Naive thymus-derived CD8-positive, alpha-beta T cell (primary cell): ENCODE measurements around the gene ETV2. TPM values are rescaled to one million over a fixed set of nuclear protein-coding genes. Genes with fewer than 3 reads are reported as not detected.
A peak's percentile ranks its signal among the peaks of the same experiment; 100 is the strongest.

ENCODE experiments used
- ATAC-seq, 2 donors: fragments of 150-1000 bp; cut with Tn5 transposase in 1 of 2; sonication (Bioruptor Pico), chemical (Tn5 transposase) in 1 of 2; 1 replicate in 1 of 2; 2 replicates in 1 of 2; pipeline ENCODE4 v1.10.0; 2021; ENCODE audit warnings: mild to moderate bottlenecking in 2 of 2, moderate library complexity in 2 of 2
- POLR2A ChIA-PET: fragments of 350-600 bp; sonication (Branson Sonifier 250); formaldehyde crosslinking; loops from one replicate; lab custom pipeline; 2021; ENCODE audit warnings: antibody characterized with exemption; lab: Charles Lee
- DNase-seq, 10 donors: peaks; one replicate each; pipeline versions ENCODE4 v3.0.0 to v3.0.0-alpha.2; 2020 to 2022
- H3K27ac Mint-ChIP-seq, 10 donors: one replicate each; pipeline ENCODE4 v1.8.0; 2020 to 2022; ENCODE audit warnings: mild to moderate bottlenecking in 10 of 10, mixed read lengths in 10 of 10, moderate library complexity in 4 of 10, inconsistent platforms in 1 of 10
- H3K27me3 Mint-ChIP-seq, 5 donors: one replicate each; pipeline ENCODE4 v1.8.0; 2021 to 2022; ENCODE audit warnings: mixed read lengths in 5 of 5
- H3K36me3 Mint-ChIP-seq, 3 donors: one replicate each; pipeline ENCODE4 v1.8.0; 2020 to 2022; ENCODE audit warnings: mixed read lengths in 3 of 3, mild to moderate bottlenecking in 2 of 3, inconsistent platforms in 1 of 3
- H3K4me1 Mint-ChIP-seq, 4 donors: one replicate each; pipeline ENCODE4 v1.8.0; 2021 to 2022; ENCODE audit warnings: mixed read lengths in 4 of 4
- H3K4me3 Mint-ChIP-seq, 10 donors: one replicate each; pipeline ENCODE4 v1.8.0; 2020 to 2022; ENCODE audit warnings: mild to moderate bottlenecking in 10 of 10, mixed read lengths in 10 of 10, moderate library complexity in 6 of 10, inconsistent platforms in 1 of 10
- H3K9me3 Mint-ChIP-seq, 9 donors: one replicate each; pipeline ENCODE4 v1.8.0; 2020 to 2022; ENCODE audit warnings: mixed read lengths in 9 of 9, mild to moderate bottlenecking in 3 of 9, inconsistent platforms in 1 of 9, moderate library complexity in 1 of 9
- polyA plus RNA-seq, 3 donors: library from polyadenylated mRNA; unstranded; fragments of 300-500 nt; fragmentation: Illumina TruSeq; gene quantifications; one replicate each; pipeline ENCODE4 v1.2.3, GENCODE V29; 2021
- total RNA-seq, 8 experiments: library from RNA in 2 of 8; stranded (reverse) in 2 of 8; gene quantifications; one replicate each; pipeline ENCODE4 v1.2.3 and lab custom pipeline; 2021 to 2026

Gene ETV2
- total and polyA plus RNA-seq, 5 experiments from 2014 or later, result 0.27 to 1.0 (median 0.51) TPM; not detected in 1

DNA sequence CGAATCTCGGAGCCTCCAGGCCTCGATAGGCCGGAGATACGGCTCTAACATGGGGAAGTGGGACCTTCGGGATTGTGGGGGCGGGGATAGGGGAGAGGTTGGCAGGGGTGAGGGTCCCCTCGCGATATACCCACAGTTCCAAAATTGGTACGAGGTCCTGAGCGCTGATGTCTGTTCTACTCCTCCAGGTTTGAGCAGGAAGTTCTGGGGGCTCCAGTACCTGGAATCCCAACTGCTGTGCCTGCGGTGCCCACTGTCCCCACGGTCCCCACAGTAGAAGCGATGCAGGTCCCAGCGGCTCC is 12.3 kb upstream of the ETV2 start:
- Mint-ChIP-seq H3K27me3 (peaks cover 0 to 3% (median 0%) of the 10 kb centered on the region in 5 donors), H3K9me3 (no peaks in the 10 kb centered on the region), H3K27ac (peak overlapping the region; percentile 92 to 100 (median 98)), H3K4me1 (peaks cover 18 to 30% (median 25%) of the 10 kb centered on the region in 4 donors), H3K4me3 (peak overlapping the region; percentile 94 to 100 (median 98)), H3K36me3 (peaks cover 0 to 42% (median 5%) of the 10 kb centered on the region in 3 donors)
- ATAC-seq, result no peak
- DNase-seq, result no peak
- POLR2A ChIA-PET, result interaction anchor here (0.5 to 1.2 kb wide), 5 partner anchors 13 to 670 kb away, joined by 3 to 8 read pairs (median 4); partner anchors contain the start of genes ETV2 and HAUS5

- Mint-ChIP-seq H3K27me3 (peaks cover 0 to under 1% (median 0%) of the 10 kb centered on the region in 5 donors), H3K36me3 (peaks cover 0 to 79% (median 8%) of the 10 kb centered on the region in 3 donors), H3K4me3 (no peak overlapping the region), H3K27ac (no peak overlapping the region), H3K4me1 (peaks cover 13 to 19% (median 15%) of the 10 kb centered on the region in 4 donors), H3K9me3 (no peaks in the 10 kb centered on the region)
- ATAC-seq, result no peak
- POLR2A ChIA-PET, result no interaction called here
- peak in 1 of 10 donors; percentile 55 for DNase-seq
Observed at GRCh38 chr19:35633727-35634440, 7.7 kb upstream of the ETV2 start.

DNA sequence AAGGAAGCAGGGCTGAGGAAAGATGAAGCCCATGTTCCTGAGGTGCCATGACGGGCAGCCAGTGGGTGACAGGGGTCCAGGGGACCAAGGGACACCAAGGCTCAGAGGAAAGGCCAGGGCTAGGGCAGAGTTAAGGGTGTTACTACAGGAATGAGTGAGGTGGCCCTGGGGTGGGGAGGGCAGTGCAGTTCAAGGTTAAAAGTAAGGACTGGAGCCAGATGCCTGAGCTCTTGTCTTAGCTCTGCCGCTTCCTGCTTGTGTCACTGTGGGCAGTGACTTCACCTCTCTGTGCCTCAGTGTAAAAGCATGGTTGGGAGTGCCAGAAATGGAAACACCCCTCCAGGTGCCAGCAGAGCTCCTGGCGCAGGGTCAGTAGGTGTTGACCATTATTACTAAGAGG is 4.9 kb upstream of the ETV2 start:
- ATAC-seq, result no peak
- H3K4me3 Mint-ChIP-seq, result no peak overlapping the region
- H3K27me3 Mint-ChIP-seq, result no peaks in the 10 kb centered on the region
- POLR2A ChIA-PET, result interaction anchor here (0.6 to 0.7 kb wide), 2 partner anchors 9 to 22 kb away, joined by 3 read pairs; no protein-coding TSS in a partner anchor
- H3K9me3 Mint-ChIP-seq, result no peaks in the 10 kb centered on the region
- H3K36me3 Mint-ChIP-seq, result peaks cover 0 to 64% (median 7%) of the 10 kb centered on the region in 3 donors
- peak overlapping the region in 1 of 10 donors; percentile 62 for H3K27ac Mint-ChIP-seq
- H3K4me1 Mint-ChIP-seq, result peaks cover 11 to 19% (median 12%) of the 10 kb centered on the region in 4 donors
- no peak for DNase-seq

DNA sequence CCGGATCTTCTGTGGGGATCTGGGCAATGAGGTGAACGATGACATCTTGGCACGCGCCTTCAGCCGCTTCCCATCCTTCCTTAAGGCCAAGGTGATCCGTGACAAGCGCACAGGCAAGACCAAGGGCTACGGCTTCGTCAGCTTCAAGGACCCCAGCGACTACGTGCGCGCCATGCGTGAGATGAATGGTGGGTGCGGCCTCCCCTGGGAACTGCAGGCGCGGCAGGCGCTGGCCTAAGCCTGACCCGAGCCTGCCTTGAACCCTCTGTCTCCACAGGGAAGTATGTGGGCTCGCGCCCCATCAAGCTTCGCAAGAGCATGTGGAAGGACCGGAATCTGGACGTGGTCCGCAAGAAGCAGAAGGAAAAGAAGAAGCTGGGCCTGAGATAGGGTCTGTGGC is 4.4 kb upstream of the ETV2 start:
- Mint-ChIP-seq H3K4me1 (peaks cover 12 to 24% (median 15%) of the 10 kb centered on the region in 4 donors), H3K9me3 (no peaks in the 10 kb centered on the region), H3K27ac (no peak overlapping the region), H3K4me3 (no peak overlapping the region), H3K36me3 (peaks cover 0 to 59% (median 5%) of the 10 kb centered on the region in 3 donors), H3K27me3 (no peaks in the 10 kb centered on the region)
- no peak for DNase-seq
- POLR2A ChIA-PET, result no interaction called here
- ATAC-seq, result no peak

GRCh38 chr19:35639321-35639639 is 2.3 kb upstream of the ETV2 start:
- Mint-ChIP-seq H3K27me3 (no peaks in the 10 kb centered on the region), H3K4me1 (peaks cover 5 to 24% (median 19%) of the 10 kb centered on the region in 4 donors), H3K9me3 (no peaks in the 10 kb centered on the region), H3K4me3 (no peak overlapping the region), H3K36me3 (peaks cover 0 to 38% (median 5%) of the 10 kb centered on the region in 3 donors), H3K27ac (peak overlapping the region in 2 of 10 donors; percentile 30 to 45)
- POLR2A ChIA-PET, result interaction anchor here (0.5 kb wide), 1 partner anchor 117 kb away, joined by 6 read pairs; no protein-coding TSS in a partner anchor
- DNase-seq, result no peak
- ATAC-seq, result no peak

DNA sequence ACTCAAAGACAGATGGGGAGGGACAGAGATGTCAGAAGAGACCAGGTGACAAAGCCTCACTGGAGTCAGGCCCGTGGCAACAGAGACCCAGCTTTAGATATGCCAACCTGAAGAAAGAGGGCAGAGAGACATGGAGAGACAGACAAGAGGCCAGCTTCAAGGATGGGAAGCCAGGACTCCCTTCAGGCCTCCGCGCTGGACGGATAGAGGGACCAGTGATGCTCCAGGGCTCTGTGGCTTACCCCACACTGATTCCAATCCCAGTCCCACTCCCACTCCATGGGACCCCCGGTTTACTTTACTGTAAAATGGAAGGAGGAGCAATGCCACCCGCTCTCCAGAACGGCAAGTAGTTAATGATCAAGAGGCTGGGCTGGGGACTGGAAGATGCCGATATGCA is 1.7 kb upstream of the ETV2 start:
- Mint-ChIP-seq H3K4me1 (peaks cover 9 to 30% (median 24%) of the 10 kb centered on the region in 4 donors), H3K4me3 (peak overlapping the region in 1 of 10 donors; percentile 19), H3K36me3 (peaks cover 0 to 34% (median 5%) of the 10 kb centered on the region in 3 donors), H3K9me3 (no peaks in the 10 kb centered on the region), H3K27ac (peak overlapping the region in 3 of 10 donors; percentile 0 to 30 (median 28)), H3K27me3 (no peaks in the 10 kb centered on the region)
- DNase-seq (no peak), ATAC-seq (no peak)
- POLR2A ChIA-PET, result interaction anchor here (0.5 kb wide), 1 partner anchor 118 kb away, joined by 6 read pairs; no protein-coding TSS in a partner anchor

- peak overlapping the region; percentile 48 to 97 (median 86) for H3K4me3 Mint-ChIP-seq
- POLR2A ChIA-PET, result interaction anchor here (0.6 to 3.1 kb wide), 5 partner anchors 13 to 102 kb away, joined by 4 to 24 read pairs (median 5); partner anchors contain the start of genes HAUS5 and U2AF1L4
Observed at GRCh38 chr19:35642312-35642711, 767 bp downstream of the ETV2 start.

GRCh38 chr19:35642798-35643254 is 1.3 kb downstream of the ETV2 start:
- Mint-ChIP-seq H3K36me3 (peaks cover 0 to 6% (median 0%) of the 10 kb centered on the region in 3 donors), H3K4me1 (peaks cover 12 to 48% (median 35%) of the 10 kb centered on the region in 4 donors), H3K4me3 (peak overlapping the region; percentile 63 to 97 (median 89)), H3K9me3 (no peaks in the 10 kb centered on the region), H3K27ac (peak overlapping the region in 5 of 10 donors; percentile 47 to 92 (median 82)), H3K27me3 (no peaks in the 10 kb centered on the region)
- no peak for DNase-seq
- POLR2A ChIA-PET, result interaction anchor here (0.6 to 3.1 kb wide), 6 partner anchors 13 to 472 kb away, joined by 4 to 24 read pairs (median 4); partner anchors contain the start of genes HAUS5, POLR2I, TBCB and U2AF1L4
- no peak for ATAC-seq

More at GRCh38 chr19:35642312-35642711, 767 bp downstream of the ETV2 start:
- ATAC-seq (no peak), DNase-seq (no peak)
- H3K27ac Mint-ChIP-seq, result peak overlapping the region in 8 of 10 donors; percentile 20 to 82 (median 46)
- no peaks in the 10 kb centered on the region for H3K27me3 Mint-ChIP-seq
- peaks cover 12 to 46% (median 35%) of the 10 kb centered on the region in 4 donors for H3K4me1 Mint-ChIP-seq
- no peaks in the 10 kb centered on the region for H3K9me3 Mint-ChIP-seq
- H3K36me3 Mint-ChIP-seq, result peaks cover 0 to 10% (median 0%) of the 10 kb centered on the region in 3 donors

DNA sequence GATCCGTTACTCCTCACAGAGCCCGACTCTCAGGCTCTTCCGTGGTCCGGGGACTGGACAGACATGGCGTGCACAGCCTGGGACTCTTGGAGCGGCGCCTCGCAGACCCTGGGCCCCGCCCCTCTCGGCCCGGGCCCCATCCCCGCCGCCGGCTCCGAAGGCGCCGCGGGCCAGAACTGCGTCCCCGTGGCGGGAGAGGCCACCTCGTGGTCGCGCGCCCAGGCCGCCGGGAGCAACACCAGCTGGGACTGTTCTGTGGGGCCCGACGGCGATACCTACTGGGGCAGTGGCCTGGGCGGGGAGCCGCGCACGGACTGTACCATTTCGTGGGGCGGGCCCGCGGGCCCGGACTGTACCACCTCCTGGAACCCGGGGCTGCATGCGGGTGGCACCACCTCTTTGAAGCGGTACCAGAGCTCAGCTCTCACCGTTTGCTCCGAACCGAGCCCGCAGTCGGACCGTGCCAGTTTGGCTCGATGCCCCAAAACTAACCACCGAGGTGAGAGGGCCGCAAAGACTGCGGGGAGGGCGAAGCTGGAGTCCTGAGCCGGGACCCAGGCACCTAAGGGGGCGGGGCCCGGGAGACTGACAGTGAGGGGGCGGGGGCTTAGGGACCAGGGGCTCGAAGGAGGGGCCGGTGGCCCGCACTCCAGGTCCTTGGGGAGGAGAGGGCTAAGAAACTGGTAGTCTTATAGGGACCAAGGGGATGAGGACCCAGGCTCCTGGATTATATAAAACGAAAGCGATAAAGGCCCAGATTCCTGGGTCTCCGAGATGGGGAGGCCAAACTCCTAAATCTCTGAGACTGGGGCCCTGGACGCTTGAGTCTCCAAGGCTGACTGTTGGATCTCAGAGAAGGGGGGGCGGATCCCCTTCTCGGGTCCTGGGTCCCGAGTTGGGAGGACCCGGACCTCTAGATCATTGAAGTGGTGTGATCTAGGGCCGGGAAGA is 2.0 kb downstream of the ETV2 start:
- Mint-ChIP-seq H3K9me3 (no peaks in the 10 kb centered on the region), H3K4me3 (peak overlapping the region; percentile 83 to 97 (median 91)), H3K36me3 (no peaks in the 10 kb centered on the region), H3K27me3 (no peaks in the 10 kb centered on the region), H3K27ac (peak overlapping the region in 9 of 10 donors; percentile 75 to 96 (median 92)), H3K4me1 (peaks cover 12 to 53% (median 41%) of the 10 kb centered on the region in 4 donors)
- ATAC-seq, result peak; percentile 31 to 42
- peak; percentile 63 to 88 (median 76) for DNase-seq
- POLR2A ChIA-PET, result interaction anchor here (0.6 to 3.1 kb wide), 5 partner anchors 10 to 472 kb away, joined by 3 to 24 read pairs (median 5); partner anchors contain the start of genes HAUS5, POLR2I and TBCB

GRCh38 chr19:35644206-35644986 is 2.9 kb downstream of the ETV2 start:
- no peaks in the 10 kb centered on the region for H3K9me3 Mint-ChIP-seq
- H3K4me3 Mint-ChIP-seq, result peak overlapping the region; percentile 83 to 97 (median 91)
- DNase-seq (peak; percentile 84 to 96 (median 91)), ATAC-seq (peak; percentile 79)
- no peaks in the 10 kb centered on the region for H3K27me3 Mint-ChIP-seq
- H3K36me3 Mint-ChIP-seq, result no peaks in the 10 kb centered on the region
- POLR2A ChIA-PET, result interaction anchor here (0.6 to 3.1 kb wide), 8 partner anchors 9 to 583 kb away, joined by 3 to 24 read pairs (median 4); partner anchors contain the start of gene HAUS5
- H3K4me1 Mint-ChIP-seq, result peaks cover 16 to 61% (median 49%) of the 10 kb centered on the region in 4 donors
- H3K27ac Mint-ChIP-seq, result peak overlapping the region; percentile 67 to 96 (median 92)
